ENCODE results near the gene TBC1D4. TPM values are rescaled to one million over a fixed set of nuclear protein-coding genes. Genes with fewer than 3 reads are reported as not detected.
"Not testable (repeated sequence)": the region's sequence is repeated elsewhere in the genome, so short reads cannot be mapped to it uniquely, and the experiment has no call there.

The TBC1D4 gene
- total and polyA plus RNA-seq, 9 donors: 14.3 to 24.0 (median 20.3) TPM

- H3K27ac ChIP-seq (ENCODE audit: low read length); H3K36me3 ChIP-seq (ENCODE audit: control insufficient read depth, insufficient read depth, low read length); H3K4me1 ChIP-seq (ENCODE audit: control insufficient read depth, insufficient read depth, low read length); DNase-seq; H3K27me3 ChIP-seq (ENCODE audit: control insufficient read depth, insufficient read depth, low read length); H3K4me3 ChIP-seq (ENCODE audit: low read length); H3K9me3 ChIP-seq (replicated peaks; ENCODE audit: control insufficient read depth, low read depth, low read length): not testable (repeated sequence)
- WGBS (ENCODE audit: insufficient coverage): no CpG with 5 or more reads among the region's 2 CpGs
Measured at GRCh38 chr13:75434126-75434525, 47.8 kb downstream of the TBC1D4 start.

DNA sequence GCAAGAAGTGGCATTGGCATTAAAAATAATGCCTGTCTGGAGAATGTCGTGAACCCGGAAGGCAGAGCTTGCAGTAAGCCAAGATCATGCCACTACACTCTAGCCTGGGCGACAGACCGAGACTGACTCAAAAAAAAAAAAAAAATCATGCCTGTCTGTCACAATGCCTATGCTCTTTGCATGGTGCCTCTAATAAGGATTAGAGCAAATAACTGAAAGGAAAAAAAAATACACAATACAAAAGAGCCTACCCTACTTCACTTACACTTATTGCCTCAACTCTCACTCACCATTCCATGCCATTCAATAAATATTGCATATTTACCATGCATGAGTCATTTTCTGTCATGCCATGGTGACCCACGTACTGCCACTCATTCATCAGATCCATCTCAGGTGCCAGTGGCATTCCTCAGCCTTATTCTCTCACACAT, 49.1 kb downstream of the TBC1D4 start:
- H3K4me1 ChIP-seq (ENCODE audit: control insufficient read depth, insufficient read depth, low read length): peaks cover 3% of the 10 kb centered on the region
- WGBS (ENCODE audit: insufficient coverage): 83% methylated on average over 1 of the region's 5 CpGs
- no peak for DNase-seq
- no peaks in the 10 kb centered on the region for H3K36me3 ChIP-seq (ENCODE audit: control insufficient read depth, insufficient read depth, low read length)
- no peak overlapping the region for H3K27ac ChIP-seq (ENCODE audit: low read length)
- no peak overlapping the region for H3K4me3 ChIP-seq (ENCODE audit: low read length)
- H3K9me3 ChIP-seq (replicated peaks; ENCODE audit: control insufficient read depth, low read depth, low read length): no peaks in the 10 kb centered on the region
- no peaks in the 10 kb centered on the region for H3K27me3 ChIP-seq (ENCODE audit: control insufficient read depth, insufficient read depth, low read length)

DNA sequence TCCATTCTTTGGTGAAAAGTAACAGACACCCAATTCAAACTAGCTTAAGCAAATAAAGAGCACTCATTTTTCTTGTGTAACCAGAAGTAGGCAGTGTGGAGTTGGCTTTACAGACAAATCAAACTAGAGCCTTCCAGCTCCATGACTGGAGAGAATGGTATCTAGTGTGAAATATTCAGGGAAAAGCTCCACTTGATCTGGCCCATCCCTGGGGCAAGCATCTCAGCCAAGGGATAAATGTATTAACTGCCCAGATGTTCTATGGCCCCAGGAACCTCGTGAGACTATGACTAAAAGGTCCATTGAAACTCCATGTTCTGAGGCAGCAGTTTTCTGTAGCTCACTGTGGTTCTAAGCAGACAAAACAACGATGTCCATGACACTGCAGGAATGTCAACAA, 49.9 kb downstream of the TBC1D4 start:
- H3K36me3 ChIP-seq (ENCODE audit: control insufficient read depth, insufficient read depth, low read length): no peaks in the 10 kb centered on the region
- no peak for DNase-seq
- no peaks in the 10 kb centered on the region for H3K27me3 ChIP-seq (ENCODE audit: control insufficient read depth, insufficient read depth, low read length)
- peaks cover 3% of the 10 kb centered on the region for H3K4me1 ChIP-seq (ENCODE audit: control insufficient read depth, insufficient read depth, low read length)
- H3K27ac ChIP-seq (ENCODE audit: low read length): no peak overlapping the region
- no peak overlapping the region for H3K4me3 ChIP-seq (ENCODE audit: low read length)
- H3K9me3 ChIP-seq (replicated peaks; ENCODE audit: control insufficient read depth, low read depth, low read length): no peaks in the 10 kb centered on the region
- WGBS (ENCODE audit: insufficient coverage): 33% methylated on average over 1 of the region's 2 CpGs

DNA sequence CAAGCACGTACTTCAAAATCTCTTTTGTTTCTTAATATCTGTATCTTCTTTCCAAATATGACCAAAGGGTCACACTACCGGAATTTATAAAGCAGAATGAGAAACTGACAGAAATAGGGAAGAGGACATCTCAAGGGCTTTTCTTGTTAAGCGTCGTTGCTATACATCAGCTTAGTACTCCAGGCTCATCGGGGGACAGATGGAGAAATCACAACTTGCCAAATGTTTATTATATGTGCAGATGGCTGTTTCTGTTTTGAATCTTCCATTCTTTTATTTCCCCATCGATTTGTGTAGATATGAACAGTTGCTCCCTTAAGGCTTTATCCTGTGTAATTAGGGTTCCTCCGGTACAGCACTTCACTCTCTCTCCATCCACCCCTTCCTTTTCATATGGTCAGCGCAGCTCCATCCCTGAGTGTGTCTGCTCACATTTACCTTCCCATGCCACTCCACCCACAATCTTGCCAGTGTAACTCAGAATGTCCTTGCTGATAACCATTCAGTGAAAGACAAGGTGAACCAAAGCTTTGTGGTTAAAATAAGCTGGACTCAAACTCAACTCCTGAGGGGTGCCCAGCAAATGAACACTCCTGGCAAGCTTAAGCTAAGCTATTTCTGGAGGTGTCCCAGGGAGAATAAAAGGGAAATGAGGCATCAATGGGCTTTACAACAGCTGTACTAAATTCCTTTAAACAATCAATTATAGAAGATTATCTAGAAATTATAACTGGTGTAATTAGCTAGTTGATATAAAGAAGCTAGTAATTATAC, 51.3 kb downstream of the TBC1D4 start:
- peaks cover 3% of the 10 kb centered on the region for H3K4me1 ChIP-seq (ENCODE audit: control insufficient read depth, insufficient read depth, low read length)
- 22% methylated on average over 2 of the region's 8 CpGs for WGBS (ENCODE audit: insufficient coverage)
- H3K4me3 ChIP-seq (ENCODE audit: low read length): no peak overlapping the region
- H3K9me3 ChIP-seq (replicated peaks; ENCODE audit: control insufficient read depth, low read depth, low read length): no peaks in the 10 kb centered on the region
- no peaks in the 10 kb centered on the region for H3K27me3 ChIP-seq (ENCODE audit: control insufficient read depth, insufficient read depth, low read length)
- H3K27ac ChIP-seq (ENCODE audit: low read length): no peak overlapping the region
- H3K36me3 ChIP-seq (ENCODE audit: control insufficient read depth, insufficient read depth, low read length): no peaks in the 10 kb centered on the region
- peak; percentile 61 for DNase-seq

- Histone ChIP-seq H3K27me3 (ENCODE audit: control insufficient read depth, insufficient read depth, low read length) (no peaks in the 10 kb centered on the region), H3K27ac (ENCODE audit: low read length) (no peak overlapping the region), H3K4me3 (ENCODE audit: low read length) (no peak overlapping the region), H3K36me3 (ENCODE audit: control insufficient read depth, insufficient read depth, low read length) (no peaks in the 10 kb centered on the region), H3K4me1 (ENCODE audit: control insufficient read depth, insufficient read depth, low read length) (peaks cover 3% of the 10 kb centered on the region), H3K9me3 (replicated peaks; ENCODE audit: control insufficient read depth, low read depth, low read length) (no peaks in the 10 kb centered on the region)
- no peak for DNase-seq
Measured at GRCh38 chr13:75426421-75426820, 55.5 kb downstream of the TBC1D4 start.

GRCh38 chr13:75425216-75426009, 56.6 kb downstream of the TBC1D4 start:
- no peaks in the 10 kb centered on the region for H3K9me3 ChIP-seq (replicated peaks; ENCODE audit: control insufficient read depth, low read depth, low read length)
- DNase-seq: no peak
- H3K27ac ChIP-seq (ENCODE audit: low read length): no peak overlapping the region
- no peaks in the 10 kb centered on the region for H3K27me3 ChIP-seq (ENCODE audit: control insufficient read depth, insufficient read depth, low read length)
- H3K4me3 ChIP-seq (ENCODE audit: low read length): no peak overlapping the region
- no peaks in the 10 kb centered on the region for H3K36me3 ChIP-seq (ENCODE audit: control insufficient read depth, insufficient read depth, low read length)
- no CpG with 5 or more reads among the region's 3 CpGs for WGBS (ENCODE audit: insufficient coverage)
- H3K4me1 ChIP-seq (ENCODE audit: control insufficient read depth, insufficient read depth, low read length): no peaks in the 10 kb centered on the region

DNA sequence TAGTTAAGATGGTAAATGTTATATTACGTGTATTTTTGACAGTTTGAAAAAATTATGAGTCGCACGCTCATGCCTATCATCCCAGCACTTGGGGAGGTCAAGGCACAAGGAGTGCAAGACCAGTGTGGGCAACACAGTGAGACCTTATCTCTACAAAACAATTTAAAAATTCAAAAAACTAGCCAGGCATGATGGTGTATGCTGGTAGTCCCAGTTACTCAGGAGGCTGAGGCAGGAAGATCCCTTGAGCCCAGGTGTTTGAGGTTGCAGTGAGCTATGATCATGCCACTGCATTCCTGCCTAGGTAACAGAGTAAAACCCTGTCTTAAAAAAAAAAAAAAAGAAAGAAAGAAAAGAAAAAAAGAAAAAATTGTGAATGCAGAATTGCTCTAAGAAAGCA, 58.0 kb downstream of the TBC1D4 start:
- H3K4me3 ChIP-seq (ENCODE audit: low read length): no peak overlapping the region
- H3K27me3 ChIP-seq (ENCODE audit: control insufficient read depth, insufficient read depth, low read length): no peaks in the 10 kb centered on the region
- DNase-seq: no peak
- WGBS (ENCODE audit: insufficient coverage): no CpG with 5 or more reads among the region's 3 CpGs
- no peaks in the 10 kb centered on the region for H3K9me3 ChIP-seq (replicated peaks; ENCODE audit: control insufficient read depth, low read depth, low read length)
- H3K36me3 ChIP-seq (ENCODE audit: control insufficient read depth, insufficient read depth, low read length): no peaks in the 10 kb centered on the region
- no peak overlapping the region for H3K27ac ChIP-seq (ENCODE audit: low read length)
- H3K4me1 ChIP-seq (ENCODE audit: control insufficient read depth, insufficient read depth, low read length): peaks cover 2% of the 10 kb centered on the region

DNA sequence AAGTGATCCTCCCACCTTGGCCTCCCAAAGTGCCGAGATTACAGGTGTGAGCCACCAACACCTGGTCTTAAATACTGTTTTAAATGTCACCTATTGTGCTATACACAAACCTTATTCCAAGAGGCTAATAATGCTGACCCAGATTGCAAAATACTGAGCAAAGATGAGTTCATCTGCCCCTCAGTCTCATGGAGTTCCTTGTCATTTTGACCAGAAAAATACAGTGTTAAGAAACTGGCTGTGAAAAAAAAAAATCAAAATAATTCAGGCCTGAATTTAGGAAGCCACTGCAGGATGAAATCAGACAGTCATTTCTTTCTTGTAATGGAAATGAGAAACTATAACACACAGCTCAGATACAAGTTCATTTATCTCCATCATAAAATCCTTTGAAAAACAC, 59.9 kb downstream of the TBC1D4 start:
- DNase-seq: no peak
- peaks cover 6% of the 10 kb centered on the region for H3K4me1 ChIP-seq (ENCODE audit: control insufficient read depth, insufficient read depth, low read length)
- no peak overlapping the region for H3K4me3 ChIP-seq (ENCODE audit: low read length)
- 100% methylated on average over 1 of the region's 1 CpG for WGBS (ENCODE audit: insufficient coverage)
- H3K9me3 ChIP-seq (replicated peaks; ENCODE audit: control insufficient read depth, low read depth, low read length): no peaks in the 10 kb centered on the region
- no peaks in the 10 kb centered on the region for H3K27me3 ChIP-seq (ENCODE audit: control insufficient read depth, insufficient read depth, low read length)
- H3K36me3 ChIP-seq (ENCODE audit: control insufficient read depth, insufficient read depth, low read length): no peaks in the 10 kb centered on the region
- no peak overlapping the region for H3K27ac ChIP-seq (ENCODE audit: low read length)

DNA sequence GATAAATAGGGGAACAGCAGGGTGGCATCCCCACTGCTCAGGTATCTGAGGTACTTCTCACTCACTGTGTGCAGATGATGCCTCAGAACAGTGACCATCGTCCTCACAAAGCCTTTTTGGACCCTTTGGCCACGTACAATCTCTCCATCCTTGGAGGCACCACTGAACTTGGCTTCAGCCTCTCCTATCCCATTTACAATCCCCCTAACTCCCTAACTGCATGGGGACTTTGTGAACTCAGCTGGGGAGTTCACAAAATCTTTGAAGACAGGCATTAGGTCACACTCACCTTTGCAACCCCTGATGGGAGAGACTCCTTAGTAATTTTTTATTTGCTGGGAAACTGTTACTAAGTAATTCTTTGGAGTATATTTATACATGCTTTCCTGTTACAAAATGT, 60.8 kb downstream of the TBC1D4 start:
- H3K4me1 ChIP-seq (ENCODE audit: control insufficient read depth, insufficient read depth, low read length): peaks cover 14% of the 10 kb centered on the region
- no peaks in the 10 kb centered on the region for H3K36me3 ChIP-seq (ENCODE audit: control insufficient read depth, insufficient read depth, low read length)
- no peaks in the 10 kb centered on the region for H3K9me3 ChIP-seq (replicated peaks; ENCODE audit: control insufficient read depth, low read depth, low read length)
- no peak for DNase-seq
- whole genome bisulfite sequencing (ENCODE audit: insufficient coverage): 87% methylated on average over 2 of the region's 2 CpGs
- no peak overlapping the region for H3K4me3 ChIP-seq (ENCODE audit: low read length)
- no peak overlapping the region for H3K27ac ChIP-seq (ENCODE audit: low read length)
- H3K27me3 ChIP-seq (ENCODE audit: control insufficient read depth, insufficient read depth, low read length): no peaks in the 10 kb centered on the region

DNA sequence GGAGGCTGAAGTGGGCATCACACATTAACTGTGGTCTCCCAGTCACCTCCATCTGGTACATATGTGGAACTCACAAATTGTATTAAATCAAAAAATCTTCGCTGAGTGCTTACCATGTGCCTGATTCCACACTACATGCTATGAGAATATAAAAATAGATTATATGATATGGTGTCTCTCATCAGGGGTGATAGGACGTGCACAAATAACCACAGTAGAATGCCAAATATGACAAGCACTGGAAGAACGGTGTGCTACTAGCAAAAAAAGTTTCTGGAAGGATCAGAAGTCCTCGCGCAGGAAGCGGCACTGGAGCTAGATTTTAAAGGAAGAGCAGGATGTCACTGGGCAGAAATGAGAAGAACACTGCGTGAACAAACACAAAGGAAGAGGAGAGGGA, 62.3 kb downstream of the TBC1D4 start:
- H3K9me3 ChIP-seq (replicated peaks; ENCODE audit: control insufficient read depth, low read depth, low read length): no peaks in the 10 kb centered on the region
- peaks cover 14% of the 10 kb centered on the region for H3K4me1 ChIP-seq (ENCODE audit: control insufficient read depth, insufficient read depth, low read length)
- WGBS (ENCODE audit: insufficient coverage): 85% methylated on average over 5 of the region's 7 CpGs
- H3K27me3 ChIP-seq (ENCODE audit: control insufficient read depth, insufficient read depth, low read length): no peaks in the 10 kb centered on the region
- H3K4me3 ChIP-seq (ENCODE audit: low read length): no peak overlapping the region
- no peaks in the 10 kb centered on the region for H3K36me3 ChIP-seq (ENCODE audit: control insufficient read depth, insufficient read depth, low read length)
- no peak for DNase-seq
- no peak overlapping the region for H3K27ac ChIP-seq (ENCODE audit: low read length)

Measured in muscle of leg (tissue), 11 donors.